Measurements from ENCODE around the gene NFS1. TPM values are rescaled to one million over a fixed set of nuclear protein-coding genes. Genes with fewer than 3 reads are reported as not detected.

NFS1 gene
- total and polyA plus RNA-seq, 2 of the 8 experiments (the other 6 are each of a cell fraction or from before 2014, with no cell fraction given) = 26.1 to 38.8 TPM

- no peak overlapping the region for H4K5ac ChIP-seq (ENCODE audit: insufficient read length, low read depth, low read length)
- TF ChIP-seq MAFK (IDR thresholded peaks at IDR 0.05; ENCODE audit: low read depth, low read length) (no peak), TEAD4 (IDR thresholded peaks at IDR 0.05; ENCODE audit: low read depth, low read length) (no peak), RAD21 (IDR thresholded peaks at IDR 0.05 in 1 of 2, conservative IDR thresholded peaks at IDR 0.05 in 1 of 2; ENCODE audit: low read depth in 2 of 2, low read length in 2 of 2) (no peak), TAF1 (IDR thresholded peaks at IDR 0.05; ENCODE audit: low read depth, low read length) (no peak), CBX8 (IDR thresholded peaks at IDR 0.05; ENCODE audit: borderline replicate concordance, low read depth, low read length) (no peak), KDM5A (IDR thresholded peaks at IDR 0.05; ENCODE audit: low read length) (no peak), TCF12 (IDR thresholded peaks at IDR 0.05; ENCODE audit: low read depth, low read length) (no peak), RNF2 (IDR thresholded peaks at IDR 0.05; ENCODE audit: borderline replicate concordance, low read depth, low read length, missing control alignments, poor library complexity, severe bottlenecking) (no peak), RXRA (IDR thresholded peaks at IDR 0.05; ENCODE audit: insufficient read depth, low read depth, low read length) (no peak), USF2 (IDR thresholded peaks at IDR 0.05; ENCODE audit: low read length) (no peak), JUND (IDR thresholded peaks at IDR 0.05; ENCODE audit: low read length) (no peak), CREB1 (IDR thresholded peaks at IDR 0.05) (no peak)
Measured at GRCh38 chr20:35680452-35681183, 18.5 kb downstream of the NFS1 start.

More at GRCh38 chr20:35680452-35681183, 18.5 kb downstream of the NFS1 start:
- no peak for FAIRE-seq
- no peak overlapping the region for H2BK12ac ChIP-seq (ENCODE audit: low read depth, low read length)
- no peak overlapping the region for H3K14ac ChIP-seq (ENCODE audit: insufficient read length)
- H3K9me3 ChIP-seq (ENCODE audit: insufficient read depth in 2 of 2, low read depth in 1 of 2, low read length in 1 of 2) = no peaks in the 10 kb centered on the region
- no peaks in the 10 kb centered on the region for H3K4me1 ChIP-seq (replicated peaks in 1 of 4; ENCODE audit: control insufficient read depth in 3 of 4, insufficient read depth in 4 of 4, low read length in 3 of 4)
- H2BK5ac ChIP-seq (ENCODE audit: low read depth, low read length) = no peak overlapping the region
- no peak overlapping the region for H3K9ac ChIP-seq (replicated peaks in 1 of 4; ENCODE audit: extremely low read depth in 1 of 4, low read depth in 3 of 4, low read length in 3 of 4)
- no peak overlapping the region for H3K56ac ChIP-seq (replicated peaks; ENCODE audit: insufficient read length, low read depth, low read length)
- H3K79me2 ChIP-seq (ENCODE audit: control insufficient read depth in 1 of 2, insufficient read depth in 2 of 2, low read length in 2 of 2) = no peaks in the 10 kb centered on the region
- no peaks in the 10 kb centered on the region for H3K79me1 ChIP-seq (ENCODE audit: low read depth, low read length)
- no peak overlapping the region for H3K4me2 ChIP-seq (ENCODE audit: insufficient read depth in 1 of 2, low read depth in 2 of 2, low read length in 2 of 2)
- H4K8ac ChIP-seq (ENCODE audit: extremely low read depth, insufficient read depth, low read length) = no peak overlapping the region
- no peak overlapping the region for H3K4me3 ChIP-seq (ENCODE audit: extremely low read depth in 1 of 4, insufficient read depth in 2 of 4, low read depth in 3 of 4, low read length in 4 of 4)
- no peaks in the 10 kb centered on the region for H3K27me3 ChIP-seq (replicated peaks in 1 of 4; ENCODE audit: control insufficient read depth in 3 of 4, extremely low read depth in 1 of 4, insufficient read depth in 3 of 4, low read length in 3 of 4)
- H2AFZ ChIP-seq (ENCODE audit: low read length) = no peak overlapping the region
- no peak overlapping the region for H2AK5ac ChIP-seq (ENCODE audit: low read depth, low read length)
- DNase-seq (ENCODE audit: low read depth in 1 of 2, low spot score in 2 of 2) = no peak
- no peak overlapping the region for H3K18ac ChIP-seq (ENCODE audit: extremely low read depth, low read length)
- no peaks in the 10 kb centered on the region for H3K23me2 ChIP-seq (ENCODE audit: low read depth, low read length)
- no peak overlapping the region for H2BK120ac ChIP-seq (replicated peaks; ENCODE audit: low read depth, low read length)
- no peaks in the 10 kb centered on the region for H4K20me1 ChIP-seq (replicated peaks in 1 of 2; ENCODE audit: control insufficient read depth in 1 of 2, insufficient read depth in 2 of 2, low read length in 2 of 2)
- POLR2A ChIA-PET (ENCODE audit: partially characterized antibody) = interaction anchor here (1.1 to 1.7 kb wide), 3 partner anchors 10 to 22 kb away, joined by 5 to 6 read pairs (median 6); no protein-coding TSS in a partner anchor
- no peak overlapping the region for H4K91ac ChIP-seq (replicated peaks; ENCODE audit: insufficient read length, low read length)
- H3K23ac ChIP-seq (ENCODE audit: insufficient read length) = no peak overlapping the region
- CTCF ChIA-PET (ENCODE audit: partially characterized antibody) = no interaction called here
- WGBS, 2 experiments (ENCODE audit: extremely low coverage in 1 of 2, insufficient coverage in 1 of 2, insufficient read length in 1 of 2, insufficient replicate concordance in 2 of 2, low coverage in 1 of 2, low lambda C conversion rate in 2 of 2, missing lambda C conversion rate in 1 of 2) = 95% methylated on average over 4 of the region's 4 CpGs; no CpG with 5 or more reads in 1 of the 2 experiments
- no peaks in the 10 kb centered on the region for H3K36me3 ChIP-seq (ENCODE audit: control insufficient read depth in 2 of 4, insufficient read depth in 4 of 4, low read length in 3 of 4)
- H2BK15ac ChIP-seq (ENCODE audit: low read length) = no peak overlapping the region
- H2BK20ac ChIP-seq (ENCODE audit: low read length) = no peak overlapping the region
- H3K4ac ChIP-seq (replicated peaks; ENCODE audit: insufficient read length, low read depth, low read length) = no peak overlapping the region
- no peak overlapping the region for H3K27ac ChIP-seq (ENCODE audit: low read depth, low read length)
